Measurements from ENCODE around the gene ABHD16B.

DNA sequence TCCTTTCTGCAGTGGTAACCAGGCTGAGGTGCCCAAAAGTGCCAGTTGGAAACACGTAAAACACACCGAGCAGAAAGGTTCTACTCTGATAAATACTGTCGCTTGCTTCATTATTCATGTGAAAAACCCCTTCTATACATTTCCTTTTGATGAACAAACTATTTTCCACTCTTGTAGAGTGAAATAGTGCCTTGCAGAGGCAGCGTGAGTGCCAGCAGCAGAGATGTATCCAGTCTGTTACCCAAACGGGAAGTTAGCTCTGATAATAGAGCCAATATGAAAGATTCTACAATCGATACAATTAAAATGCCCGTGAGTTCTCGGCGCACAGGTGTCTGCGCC lies 31.7 kb upstream of the ABHD16B start:
- TF ChIP-seq, protein P1, sequence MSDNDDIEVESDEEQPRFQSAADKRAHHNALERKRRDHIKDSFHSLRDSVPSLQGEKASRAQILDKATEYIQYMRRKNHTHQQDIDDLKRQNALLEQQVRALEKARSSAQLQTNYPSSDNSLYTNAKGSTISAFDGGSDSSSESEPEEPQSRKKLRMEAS (IDR thresholded peaks at IDR 0.05), result no peak
- TF ChIP-seq TAF1 (IDR thresholded peaks at IDR 0.05; ENCODE audit: low read depth), result no peak
- TF ChIP-seq NFIC (IDR thresholded peaks at IDR 0.05), result no peak
- no peak for TF ChIP-seq EP300 (IDR thresholded peaks at IDR 0.05; ENCODE audit: borderline replicate concordance)
- no peak for TF ChIP-seq FOXM1 (IDR thresholded peaks at IDR 0.05; ENCODE audit: borderline replicate concordance, low read depth)
- no peak for TF ChIP-seq CEBPB (IDR thresholded peaks at IDR 0.05)
- no peak for TF ChIP-seq EGR1 (IDR thresholded peaks at IDR 0.05)
- TF ChIP-seq TEAD4 (IDR thresholded peaks at IDR 0.05), result no peak
